ENCODE data around the gene MPPED2. TPM values are rescaled to one million over a fixed set of nuclear protein-coding genes. Genes with fewer than 3 reads are reported as not detected.

The MPPED2 gene
- total and polyA plus RNA-seq, 2 of the 13 experiments (the other 11 are each of a cell fraction or from before 2014, with no cell fraction given) = not detected

DNA sequence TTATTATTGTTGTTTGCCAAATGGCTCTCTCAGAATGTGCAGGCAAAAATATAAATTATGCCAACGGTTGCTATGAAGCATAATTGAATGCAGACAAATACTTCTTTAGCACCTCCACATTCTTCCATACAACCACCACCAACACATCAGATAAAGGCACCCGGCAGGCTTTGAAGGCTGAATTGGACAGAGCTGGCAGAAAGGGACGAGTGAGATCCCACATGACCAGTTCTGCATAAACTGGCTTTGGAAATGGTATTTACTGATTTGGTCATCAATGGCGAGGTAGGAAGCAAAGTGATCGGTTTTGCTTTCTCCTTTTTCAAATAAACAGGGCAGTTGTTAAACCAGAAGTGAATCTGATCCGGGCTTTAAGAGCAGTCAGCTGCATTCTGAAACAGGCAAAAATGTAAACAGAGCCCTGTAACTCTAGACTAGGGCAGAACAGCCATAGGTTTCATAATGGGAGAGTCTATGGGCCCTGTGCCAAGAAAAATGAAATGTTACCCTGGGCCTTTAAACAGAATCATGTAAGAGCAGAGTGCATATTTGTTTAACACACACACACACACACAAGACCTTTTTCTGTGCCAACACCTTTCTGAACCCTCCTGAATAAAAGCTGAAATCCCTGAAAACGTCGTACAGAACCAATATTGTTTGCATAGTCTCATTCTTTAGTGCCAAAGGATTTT is 97.7 kb downstream of the MPPED2 start (continued):
- TF ChIP-seq, protein P1, sequence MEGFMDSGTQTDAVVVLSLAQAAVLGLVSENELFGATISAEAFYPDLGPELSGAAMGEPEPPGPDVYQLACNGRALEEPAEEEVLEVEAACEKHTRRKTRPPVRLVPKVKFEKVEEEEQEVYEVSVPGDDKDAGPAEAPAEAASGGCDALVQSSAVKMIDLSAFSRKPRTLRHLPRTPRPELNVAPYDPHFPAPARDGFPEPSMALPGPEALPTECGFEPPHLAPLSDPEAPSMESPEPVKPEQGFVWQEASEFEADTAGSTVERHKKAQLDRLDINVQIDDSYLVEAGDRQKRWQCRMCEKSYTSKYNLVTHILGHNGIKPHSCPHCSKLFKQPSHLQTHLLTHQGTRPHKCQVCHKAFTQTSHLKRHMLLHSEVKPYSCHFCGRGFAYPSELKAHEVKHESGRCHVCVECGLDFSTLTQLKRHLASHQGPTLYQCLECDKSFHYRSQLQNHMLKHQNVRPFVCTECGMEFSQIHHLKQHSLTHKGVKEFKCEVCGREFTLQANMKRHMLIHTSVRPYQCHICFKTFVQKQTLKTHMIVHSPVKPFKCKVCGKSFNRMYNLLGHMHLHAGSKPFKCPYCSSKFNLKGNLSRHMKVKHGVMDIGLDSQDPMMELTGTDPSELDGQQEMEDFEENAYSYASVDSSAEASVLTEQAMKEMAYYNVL (CRISPR knock-in tag; IDR thresholded peaks at IDR 0.05; ENCODE audit: borderline replicate concordance) = 0 out of 2 replicates have a peak, but pooled peaks have one; percentile 61
- TF ChIP-seq ZNF616 (CRISPR knock-in tag; IDR thresholded peaks at IDR 0.05; ENCODE audit: low read depth) (no peak), THYN1 (CRISPR knock-in tag; IDR thresholded peaks at IDR 0.05; ENCODE audit: borderline replicate concordance, low read depth) (no peak), ZNF549 (CRISPR knock-in tag; IDR thresholded peaks at IDR 0.05) (no peak), WIZ (CRISPR knock-in tag; IDR thresholded peaks at IDR 0.05) (no peak), ZSCAN29 (CRISPR knock-in tag; conservative IDR thresholded peaks at IDR 0.05) (no peak), MEF2D (CRISPR knock-in tag; IDR thresholded peaks at IDR 0.05) (no peak), HNF4A (CRISPR knock-in tag; IDR thresholded peaks at IDR 0.05) (peak; percentile 93), ZSCAN31 (CRISPR knock-in tag; IDR thresholded peaks at IDR 0.05; ENCODE audit: low read depth) (no peak), ZSCAN21 (CRISPR knock-in tag; IDR thresholded peaks at IDR 0.05; ENCODE audit: borderline replicate concordance) (no peak), MED8 (CRISPR knock-in tag; IDR thresholded peaks at IDR 0.05; ENCODE audit: insufficient replicate concordance) (no peak), GTF2F1 (IDR thresholded peaks at IDR 0.05; ENCODE audit: low read length) (0 out of 2 replicates have a peak, but pooled peaks have one; percentile 18), PRMT3 (CRISPR knock-in tag; IDR thresholded peaks at IDR 0.05; ENCODE audit: borderline replicate concordance, low read depth) (no peak), GABPA (IDR thresholded peaks at IDR 0.05; ENCODE audit: low read depth, low read length) (no peak), GABPA (CRISPR knock-in tag; IDR thresholded peaks at IDR 0.05; ENCODE audit: low read depth) (peak; percentile 46; the same call in 1 of the 2 replicates), ZNF367 (CRISPR knock-in tag; IDR thresholded peaks at IDR 0.05; ENCODE audit: borderline replicate concordance) (no peak), ZNF510 (CRISPR knock-in tag; IDR thresholded peaks at IDR 0.05; ENCODE audit: low read depth) (no peak), CHD4 (IDR thresholded peaks at IDR 0.05; ENCODE audit: borderline replicate concordance, low read length) (no peak), ARNT2 (CRISPR knock-in tag; IDR thresholded peaks at IDR 0.05; ENCODE audit: low read depth) (no peak), ZNF766 (CRISPR knock-in tag; IDR thresholded peaks at IDR 0.05; ENCODE audit: borderline replicate concordance) (no peak)
- TF ChIP-seq, protein P2, sequence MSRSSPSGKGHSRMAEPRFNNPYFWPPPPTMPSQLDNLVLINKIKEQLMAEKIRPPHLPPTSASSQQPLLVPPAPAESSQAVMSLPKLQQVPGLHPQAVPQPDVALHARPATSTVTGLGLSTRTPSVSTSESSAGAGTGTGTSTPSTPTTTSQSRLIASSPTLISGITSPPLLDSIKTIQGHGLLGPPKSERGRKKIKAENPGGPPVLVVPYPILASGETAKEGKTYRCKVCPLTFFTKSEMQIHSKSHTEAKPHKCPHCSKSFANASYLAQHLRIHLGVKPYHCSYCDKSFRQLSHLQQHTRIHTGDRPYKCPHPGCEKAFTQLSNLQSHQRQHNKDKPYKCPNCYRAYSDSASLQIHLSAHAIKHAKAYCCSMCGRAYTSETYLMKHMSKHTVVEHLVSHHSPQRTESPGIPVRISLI (CRISPR knock-in tag; IDR thresholded peaks at IDR 0.05; ENCODE audit: borderline replicate concordance) = no peak
- TF ChIP-seq, protein P3, sequence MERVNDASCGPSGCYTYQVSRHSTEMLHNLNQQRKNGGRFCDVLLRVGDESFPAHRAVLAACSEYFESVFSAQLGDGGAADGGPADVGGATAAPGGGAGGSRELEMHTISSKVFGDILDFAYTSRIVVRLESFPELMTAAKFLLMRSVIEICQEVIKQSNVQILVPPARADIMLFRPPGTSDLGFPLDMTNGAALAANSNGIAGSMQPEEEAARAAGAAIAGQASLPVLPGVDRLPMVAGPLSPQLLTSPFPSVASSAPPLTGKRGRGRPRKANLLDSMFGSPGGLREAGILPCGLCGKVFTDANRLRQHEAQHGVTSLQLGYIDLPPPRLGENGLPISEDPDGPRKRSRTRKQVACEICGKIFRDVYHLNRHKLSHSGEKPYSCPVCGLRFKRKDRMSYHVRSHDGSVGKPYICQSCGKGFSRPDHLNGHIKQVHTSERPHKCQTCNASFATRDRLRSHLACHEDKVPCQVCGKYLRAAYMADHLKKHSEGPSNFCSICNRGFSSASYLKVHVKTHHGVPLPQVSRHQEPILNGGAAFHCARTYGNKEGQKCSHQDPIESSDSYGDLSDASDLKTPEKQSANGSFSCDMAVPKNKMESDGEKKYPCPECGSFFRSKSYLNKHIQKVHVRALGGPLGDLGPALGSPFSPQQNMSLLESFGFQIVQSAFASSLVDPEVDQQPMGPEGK (CRISPR knock-in tag; IDR thresholded peaks at IDR 0.05) = 0 out of 2 replicates have a peak, but pooled peaks have one; percentile 15
- TF ChIP-seq, protein P4, sequence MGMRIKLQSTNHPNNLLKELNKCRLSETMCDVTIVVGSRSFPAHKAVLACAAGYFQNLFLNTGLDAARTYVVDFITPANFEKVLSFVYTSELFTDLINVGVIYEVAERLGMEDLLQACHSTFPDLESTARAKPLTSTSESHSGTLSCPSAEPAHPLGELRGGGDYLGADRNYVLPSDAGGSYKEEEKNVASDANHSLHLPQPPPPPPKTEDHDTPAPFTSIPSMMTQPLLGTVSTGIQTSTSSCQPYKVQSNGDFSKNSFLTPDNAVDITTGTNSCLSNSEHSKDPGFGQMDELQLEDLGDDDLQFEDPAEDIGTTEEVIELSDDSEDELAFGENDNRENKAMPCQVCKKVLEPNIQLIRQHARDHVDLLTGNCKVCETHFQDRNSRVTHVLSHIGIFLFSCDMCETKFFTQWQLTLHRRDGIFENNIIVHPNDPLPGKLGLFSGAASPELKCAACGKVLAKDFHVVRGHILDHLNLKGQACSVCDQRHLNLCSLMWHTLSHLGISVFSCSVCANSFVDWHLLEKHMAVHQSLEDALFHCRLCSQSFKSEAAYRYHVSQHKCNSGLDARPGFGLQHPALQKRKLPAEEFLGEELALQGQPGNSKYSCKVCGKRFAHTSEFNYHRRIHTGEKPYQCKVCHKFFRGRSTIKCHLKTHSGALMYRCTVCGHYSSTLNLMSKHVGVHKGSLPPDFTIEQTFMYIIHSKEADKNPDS (CRISPR knock-in tag; IDR thresholded peaks at IDR 0.05) = no peak
